ENCODE data around the gene PRXL2C.

DNA sequence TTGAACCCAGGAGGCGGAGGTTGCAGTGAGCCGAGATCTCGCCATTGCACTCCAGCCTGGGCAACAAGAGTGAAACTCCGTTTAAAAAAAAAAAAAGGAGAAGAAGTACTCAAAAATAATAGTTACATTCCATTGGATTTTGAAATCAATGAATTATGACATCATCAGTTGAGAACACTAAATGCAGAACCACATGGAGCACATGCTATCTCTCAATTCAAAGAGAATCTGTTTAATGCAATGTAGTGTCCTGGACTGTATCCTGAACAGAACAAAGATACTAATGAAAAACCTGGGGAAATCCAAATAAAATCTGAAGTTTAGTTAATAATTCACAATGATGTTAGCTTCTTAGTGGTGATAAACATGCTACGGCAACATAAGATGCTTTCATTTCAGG is 55.8 kb downstream of the PRXL2C start:
- TF ChIP-seq POLR2A (IDR thresholded peaks at IDR 0.05; ENCODE audit: low read depth, low read length) (no peak), TAF1 (IDR thresholded peaks at IDR 0.05; ENCODE audit: low read depth, low read length) (no peak), POLR2AphosphoS5 (IDR thresholded peaks at IDR 0.05; ENCODE audit: low read depth, low read length) (no peak), PAX5 (IDR thresholded peaks at IDR 0.05; ENCODE audit: insufficient read depth, low read length, severe bottlenecking) (no peak), POU2F2 (IDR thresholded peaks at IDR 0.05; ENCODE audit: low read depth, low read length) (no peak), SPI1 (IDR thresholded peaks at IDR 0.05; ENCODE audit: low read depth, low read length) (no peak)
